Gastrocnemius medialis (tissue), 4 donors: ENCODE data around the gene CCDC80.
"Not testable (repeated sequence)": the region's sequence is repeated elsewhere in the genome, so short reads cannot be mapped to it uniquely, and the experiment has no call there.

Experiments
- POLR2A ChIP-seq, 2 donors: fragments of 450-650 bp; IDR thresholded peaks; one replicate each; pipeline ENCODE4 v1.6.1; 2017; ENCODE audit warnings: antibody characterized with exemption in 2 of 2, mild to moderate bottlenecking in 2 of 2, moderate library complexity in 2 of 2
- TF ChIP-seq, protein P1 (sequence below), 5 experiments: fragments of 450-650 bp in 3 of 5; fragments of 200-600 bp in 2 of 5; sonication (generic) in 2 of 5; IDR thresholded peaks in 4 of 5; conservative IDR thresholded peaks in 1 of 5; 1 replicate in 4 of 5; 2 replicates in 1 of 5; pipeline ENCODE4 v1.5.1; 2016 to 2019; ENCODE audit warnings: antibody characterized with exemption in 5 of 5, mild to moderate bottlenecking in 3 of 5, moderate library complexity in 3 of 5

DNA sequence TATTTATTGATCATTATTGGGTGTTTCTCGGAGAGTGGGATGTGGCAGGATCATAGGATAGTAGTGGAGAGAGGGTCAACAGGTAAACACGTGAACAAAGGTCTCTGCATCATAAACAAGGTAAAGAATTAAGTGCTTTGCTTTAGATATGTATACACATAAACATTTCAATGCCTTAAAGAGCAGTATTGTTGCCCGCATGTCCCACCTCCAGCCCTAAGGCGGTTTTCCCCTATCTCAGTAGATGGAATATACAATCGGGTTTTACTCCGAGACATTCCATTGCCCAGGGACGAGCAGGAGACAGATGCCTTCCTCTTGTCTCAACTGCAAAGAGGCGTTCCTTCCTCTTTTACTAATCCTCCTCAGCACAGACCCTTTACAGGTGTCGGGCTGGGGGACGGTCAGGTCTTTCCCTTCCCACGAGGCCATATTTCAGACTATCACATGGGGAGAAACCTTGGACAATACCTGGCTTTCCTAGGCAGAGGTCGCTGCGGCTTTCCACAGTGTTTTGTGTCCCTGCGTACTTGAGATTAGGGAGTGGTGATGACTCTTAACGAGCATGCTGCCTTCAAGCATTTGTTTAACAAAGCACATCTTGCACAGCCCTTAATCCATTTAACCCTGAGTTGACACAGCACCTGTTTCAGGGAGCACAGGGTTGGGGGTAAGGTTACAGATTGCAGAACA is 76.5 kb downstream of the CCDC80 start:
- TF ChIP-seq, protein P1, sequence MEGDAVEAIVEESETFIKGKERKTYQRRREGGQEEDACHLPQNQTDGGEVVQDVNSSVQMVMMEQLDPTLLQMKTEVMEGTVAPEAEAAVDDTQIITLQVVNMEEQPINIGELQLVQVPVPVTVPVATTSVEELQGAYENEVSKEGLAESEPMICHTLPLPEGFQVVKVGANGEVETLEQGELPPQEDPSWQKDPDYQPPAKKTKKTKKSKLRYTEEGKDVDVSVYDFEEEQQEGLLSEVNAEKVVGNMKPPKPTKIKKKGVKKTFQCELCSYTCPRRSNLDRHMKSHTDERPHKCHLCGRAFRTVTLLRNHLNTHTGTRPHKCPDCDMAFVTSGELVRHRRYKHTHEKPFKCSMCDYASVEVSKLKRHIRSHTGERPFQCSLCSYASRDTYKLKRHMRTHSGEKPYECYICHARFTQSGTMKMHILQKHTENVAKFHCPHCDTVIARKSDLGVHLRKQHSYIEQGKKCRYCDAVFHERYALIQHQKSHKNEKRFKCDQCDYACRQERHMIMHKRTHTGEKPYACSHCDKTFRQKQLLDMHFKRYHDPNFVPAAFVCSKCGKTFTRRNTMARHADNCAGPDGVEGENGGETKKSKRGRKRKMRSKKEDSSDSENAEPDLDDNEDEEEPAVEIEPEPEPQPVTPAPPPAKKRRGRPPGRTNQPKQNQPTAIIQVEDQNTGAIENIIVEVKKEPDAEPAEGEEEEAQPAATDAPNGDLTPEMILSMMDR (IDR thresholded peaks at IDR 0.05 in 4 of 5, conservative IDR thresholded peaks at IDR 0.05 in 1 of 5) = not testable (repeated sequence)
- TF ChIP-seq POLR2A (IDR thresholded peaks at IDR 0.05) = not testable (repeated sequence)
